Stimulated activated CD4-positive, alpha-beta T cell treated with anti-CD3 and anti-CD28 coated beads, Interleukin-12 subunit alpha, Interleukin-12 subunit beta, amount 100 ng/mL, for 4 hours (primary cell): Measurements from ENCODE around the gene SRGAP3.

Experiments used
- DNase-seq: peaks from one replicate; pipeline ENCODE4 v3.0.0-alpha.2; 2020

Gene SRGAP3

GRCh38 chr3:9198899-9199335 lies 50.5 kb downstream of the SRGAP3 start:
- no peak for DNase-seq

GRCh38 chr3:9198261-9198660 lies 51.2 kb downstream of the SRGAP3 start:
- no peak for DNase-seq

- no peak for DNase-seq
Measured at GRCh38 chr3:9196020-9196419, 53.4 kb downstream of the SRGAP3 start.

- DNase-seq, result no peak
Measured at GRCh38 chr3:9195390-9195789, 54.1 kb downstream of the SRGAP3 start.

GRCh38 chr3:9194509-9195184 lies 54.8 kb downstream of the SRGAP3 start:
- no peak for DNase-seq

DNA sequence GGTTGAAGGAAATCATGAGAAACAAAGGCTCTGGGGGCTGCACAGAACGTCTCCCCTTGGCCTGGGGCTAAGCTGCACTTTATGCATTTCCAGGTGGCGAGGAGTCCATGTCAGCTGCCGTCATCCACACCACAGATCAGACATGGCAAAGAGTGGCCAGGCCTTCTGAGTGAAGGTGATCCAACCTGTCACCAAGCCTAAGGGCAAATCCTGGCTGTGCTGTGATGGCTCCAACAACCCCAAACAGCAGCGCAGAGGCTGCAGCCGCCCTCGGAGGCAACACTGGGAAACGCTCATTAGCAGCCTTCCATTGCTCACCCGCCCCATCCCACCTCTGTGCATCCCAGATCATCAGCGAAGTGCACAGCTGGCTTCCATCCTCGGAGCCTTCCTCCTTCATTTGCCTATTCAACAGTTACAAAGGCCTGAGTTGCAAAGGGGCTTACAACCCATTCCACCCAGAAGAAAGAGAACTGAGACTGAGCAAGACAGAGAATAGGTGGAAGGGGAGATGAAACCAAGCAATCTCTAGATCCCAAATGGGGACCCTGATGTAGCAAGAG lies 55.7 kb downstream of the SRGAP3 start:
- no peak for DNase-seq

- no peak for DNase-seq
Measured at GRCh38 chr3:9193211-9193610, 56.2 kb downstream of the SRGAP3 start.

GRCh38 chr3:9192248-9193025 lies 57.0 kb downstream of the SRGAP3 start:
- DNase-seq, result no peak

DNA sequence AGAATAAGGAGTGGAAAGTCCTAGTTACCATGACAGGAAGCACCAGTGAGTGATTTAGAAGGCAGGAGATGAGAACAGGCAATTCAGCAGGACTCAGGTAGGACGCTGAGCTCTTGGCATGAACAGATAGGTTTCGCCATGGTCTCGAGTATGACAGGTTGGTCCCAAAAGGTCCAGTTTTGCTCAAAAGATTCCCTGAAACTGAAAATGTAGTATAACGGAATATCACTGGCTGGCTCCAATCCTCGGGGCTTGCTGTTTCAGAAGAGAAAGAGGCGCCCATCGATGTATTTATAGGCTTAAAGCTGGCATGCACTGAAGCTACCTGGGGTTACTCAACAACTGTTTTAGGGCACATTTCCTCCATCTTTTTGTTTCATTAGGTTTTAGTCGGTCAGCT lies 59.2 kb downstream of the SRGAP3 start:
- DNase-seq, result no peak

DNA sequence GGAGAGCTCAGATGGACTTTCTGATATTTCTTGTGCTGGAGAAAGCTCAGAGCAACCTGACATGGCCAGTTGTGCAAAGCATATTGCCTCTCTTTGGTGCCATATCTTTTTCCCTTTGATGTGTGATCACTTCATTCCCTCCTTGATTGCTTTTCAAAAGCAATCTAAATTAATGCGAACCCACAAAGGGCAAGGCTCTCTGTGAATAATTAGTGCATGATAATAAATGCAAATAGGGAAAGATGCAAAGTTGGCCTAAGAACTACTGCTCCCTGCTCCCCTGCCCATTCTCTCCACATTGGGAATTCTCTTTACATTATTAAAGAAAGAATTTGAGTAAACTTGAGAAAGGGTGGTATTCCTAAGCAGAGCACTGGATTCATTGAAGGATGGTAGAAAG lies 60.9 kb downstream of the SRGAP3 start:
- no peak for DNase-seq

- DNase-seq, result no peak
Measured at GRCh38 chr3:9185701-9186100, 63.7 kb downstream of the SRGAP3 start.

- no peak for DNase-seq
Measured at GRCh38 chr3:9185046-9185445, 64.4 kb downstream of the SRGAP3 start.

DNA sequence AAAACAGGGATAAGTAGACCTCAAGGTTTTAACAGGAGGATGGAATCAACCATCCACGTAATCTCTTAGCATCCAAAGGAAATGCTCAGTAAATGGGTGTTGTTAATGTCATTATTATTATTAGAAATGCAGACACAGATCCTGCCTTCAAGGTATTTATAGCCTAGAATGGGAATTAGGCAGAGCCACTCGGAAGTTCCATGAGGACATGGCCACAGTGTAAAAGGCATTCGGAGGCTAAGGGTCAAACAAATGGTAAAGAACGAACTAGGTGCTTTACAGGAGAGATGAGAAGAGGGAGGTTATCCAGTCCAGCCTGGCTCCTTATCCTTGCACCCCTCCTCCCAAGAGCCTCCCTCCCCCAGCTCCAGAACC lies 65.0 kb downstream of the SRGAP3 start:
- no peak for DNase-seq

DNA sequence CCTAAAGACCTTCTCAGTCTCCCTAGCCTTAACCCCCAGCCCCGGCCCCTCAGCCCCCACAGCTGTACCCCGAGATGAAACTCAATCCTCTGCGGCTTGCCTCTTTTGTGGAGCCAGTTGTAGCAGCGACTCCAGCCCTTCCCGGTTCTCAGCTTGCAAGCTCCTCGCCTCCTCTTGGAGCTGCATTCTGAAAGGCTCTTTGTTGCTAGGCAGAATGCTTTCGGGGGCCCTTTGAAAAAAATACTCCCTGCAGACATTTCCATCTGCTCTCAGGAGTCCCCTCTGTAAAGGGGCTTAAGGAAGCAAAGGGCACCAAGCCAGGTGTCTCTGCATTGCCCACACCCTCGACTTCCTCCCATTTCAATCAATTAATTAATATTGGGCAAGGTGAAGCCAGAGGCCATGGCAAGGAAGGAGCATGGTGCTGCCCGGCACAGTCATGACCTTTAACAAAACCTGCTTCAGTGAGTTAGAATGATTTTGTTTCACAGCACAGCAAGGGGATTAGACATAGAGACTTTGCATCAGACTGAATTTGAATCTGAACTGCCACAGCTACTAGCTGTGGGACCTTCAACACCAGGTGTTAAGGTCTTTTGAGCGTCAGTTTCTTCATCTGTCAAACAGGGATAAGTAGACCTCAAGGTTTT lies 65.5 kb downstream of the SRGAP3 start:
- DNase-seq, result no peak

- no peak for DNase-seq
Measured at GRCh38 chr3:9183011-9183410, 66.4 kb downstream of the SRGAP3 start.

GRCh38 chr3:9180764-9181117 lies 68.7 kb downstream of the SRGAP3 start:
- peak; percentile 6 for DNase-seq

DNA sequence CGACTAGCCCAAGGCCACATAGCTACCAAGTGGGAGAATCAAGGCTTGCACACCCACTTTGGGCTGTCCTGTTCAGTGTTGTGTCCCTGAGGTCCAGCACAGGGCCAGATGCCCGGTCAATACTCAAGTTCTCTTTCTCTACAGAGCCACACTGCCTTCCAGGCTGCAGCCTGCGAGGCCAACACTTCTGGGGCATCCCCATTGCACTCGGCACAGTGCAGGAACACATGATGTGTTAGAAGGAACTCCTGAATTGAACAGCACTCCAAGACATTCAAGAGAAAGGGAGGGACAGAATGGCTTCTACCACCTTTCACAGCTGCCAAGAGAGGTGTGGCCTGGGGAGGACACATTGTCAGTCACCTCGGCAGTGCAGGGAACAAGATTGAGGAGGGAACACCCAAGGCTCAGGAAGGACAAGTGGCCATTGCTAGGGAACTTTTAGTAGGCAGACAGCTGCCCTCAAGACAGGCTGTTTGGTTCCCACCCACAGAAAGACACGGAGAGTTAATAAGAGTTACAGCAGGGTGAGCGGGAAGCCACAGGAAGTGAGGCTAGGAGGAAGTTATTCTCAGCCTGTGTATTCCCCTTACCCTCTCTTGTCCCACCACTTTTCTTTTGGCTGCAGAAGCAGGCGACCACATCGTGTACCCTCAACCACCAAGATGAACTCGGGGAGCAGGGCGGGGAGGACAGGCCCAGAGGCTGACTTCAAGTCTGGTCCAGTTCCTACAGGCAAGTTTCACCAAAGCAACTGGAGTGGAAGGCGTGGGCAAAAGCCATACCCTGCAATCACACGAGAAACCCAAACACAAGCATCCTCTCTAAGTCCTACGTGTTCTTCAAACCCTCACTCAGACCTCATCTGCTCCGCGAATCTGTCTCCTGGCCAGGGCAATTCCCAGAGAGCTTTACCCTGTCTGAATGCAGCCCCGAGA lies 69.4 kb downstream of the SRGAP3 start:
- DNase-seq, result no peak

- DNase-seq, result no peak
Measured at GRCh38 chr3:9178697-9179096, 70.7 kb downstream of the SRGAP3 start.

- no peak for DNase-seq
Measured at GRCh38 chr3:9175421-9175820, 74.0 kb downstream of the SRGAP3 start.

DNA sequence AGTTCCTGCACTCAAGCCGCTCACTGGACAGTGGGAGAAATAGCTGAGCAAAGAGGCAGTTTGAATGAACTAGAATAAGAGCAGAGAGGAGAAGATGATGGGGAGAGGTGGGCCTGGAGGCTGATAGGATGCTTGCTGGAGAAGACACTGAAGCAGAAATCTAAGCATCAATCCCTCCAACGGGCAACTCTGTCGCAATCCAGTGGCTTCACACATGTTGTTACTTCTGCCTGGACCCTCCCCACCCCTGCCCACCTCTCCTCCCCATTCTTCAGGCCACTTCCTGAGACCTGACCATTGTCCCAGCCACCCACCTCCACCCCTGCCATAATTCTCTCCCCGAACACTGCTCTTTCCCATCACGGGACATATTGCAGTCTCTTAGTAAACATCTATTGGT lies 76.0 kb downstream of the SRGAP3 start:
- no peak for DNase-seq

DNA sequence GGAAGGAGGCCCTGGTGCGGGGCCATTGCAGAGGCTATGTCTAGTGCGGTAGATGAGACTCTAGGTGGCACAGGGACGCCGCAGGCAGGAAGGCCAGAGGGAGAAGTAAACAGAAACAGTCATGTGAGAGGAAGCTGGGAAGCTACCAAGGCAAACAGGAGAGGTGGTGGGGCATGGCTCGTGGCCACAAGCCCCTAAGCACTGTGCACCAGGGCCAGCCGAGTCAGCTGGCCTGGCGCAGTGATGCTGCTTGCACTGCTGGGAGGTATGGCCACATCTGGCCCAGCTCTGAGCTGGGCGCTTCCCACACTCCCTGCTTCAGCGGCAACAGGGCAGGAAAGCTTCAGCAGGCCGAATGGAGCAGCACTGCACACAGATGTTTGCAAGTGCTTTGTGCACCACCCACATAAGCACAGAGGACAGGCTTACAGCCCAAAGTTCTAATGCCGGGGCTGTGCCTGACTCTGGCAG lies 76.6 kb downstream of the SRGAP3 start:
- no peak for DNase-seq

DNA sequence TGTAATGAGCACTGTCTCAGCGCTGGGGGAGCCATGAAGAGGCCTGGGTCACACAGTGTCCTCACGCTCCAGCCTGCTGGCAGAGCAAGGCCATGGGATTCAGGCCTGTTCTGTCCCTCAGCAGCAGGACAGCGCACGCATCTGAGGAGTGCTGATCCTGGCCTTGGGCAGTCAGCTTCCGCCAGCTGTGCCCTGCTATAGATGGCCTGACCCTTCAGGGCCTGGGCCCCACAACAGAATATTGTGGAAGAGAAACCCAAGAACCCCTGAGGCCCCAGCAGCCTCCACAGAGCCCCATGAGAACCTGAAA lies 78.6 kb downstream of the SRGAP3 start:
- DNase-seq, result no peak
